DMS 273 (cell line): ENCODE results near the gene SPI1.
"Not testable (repeated sequence)": the region's sequence is repeated elsewhere in the genome, so short reads cannot be mapped to it uniquely, and the experiment has no call there.

ENCODE experiments used
- DNase-seq: peaks from one replicate; lab custom pipeline; 2025; ENCODE audit not compliant: unreplicated experiment; lab: John Stamatoyannopoulos, UW

Gene SPI1

DNA sequence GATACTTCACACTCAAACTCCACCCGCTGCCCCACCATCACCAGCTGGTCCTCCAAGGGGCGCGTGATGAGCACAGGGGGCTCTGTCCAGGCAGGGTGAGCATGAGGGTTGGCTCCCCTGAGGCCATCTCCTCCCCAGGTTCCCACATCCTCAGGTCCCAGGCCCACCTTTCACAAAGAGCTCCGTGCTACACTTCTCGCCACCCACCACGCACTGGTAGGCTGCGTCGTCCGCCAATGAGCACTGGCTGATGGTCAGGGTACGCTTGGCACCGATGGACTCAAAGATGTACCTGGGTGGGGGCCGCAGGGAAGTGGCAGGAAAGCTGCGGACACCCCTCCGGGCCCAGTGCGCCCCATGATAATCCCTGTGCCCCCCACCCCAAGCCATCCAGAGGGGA is 35.5 kb downstream of the SPI1 start:
- no peak for DNase-seq

DNA sequence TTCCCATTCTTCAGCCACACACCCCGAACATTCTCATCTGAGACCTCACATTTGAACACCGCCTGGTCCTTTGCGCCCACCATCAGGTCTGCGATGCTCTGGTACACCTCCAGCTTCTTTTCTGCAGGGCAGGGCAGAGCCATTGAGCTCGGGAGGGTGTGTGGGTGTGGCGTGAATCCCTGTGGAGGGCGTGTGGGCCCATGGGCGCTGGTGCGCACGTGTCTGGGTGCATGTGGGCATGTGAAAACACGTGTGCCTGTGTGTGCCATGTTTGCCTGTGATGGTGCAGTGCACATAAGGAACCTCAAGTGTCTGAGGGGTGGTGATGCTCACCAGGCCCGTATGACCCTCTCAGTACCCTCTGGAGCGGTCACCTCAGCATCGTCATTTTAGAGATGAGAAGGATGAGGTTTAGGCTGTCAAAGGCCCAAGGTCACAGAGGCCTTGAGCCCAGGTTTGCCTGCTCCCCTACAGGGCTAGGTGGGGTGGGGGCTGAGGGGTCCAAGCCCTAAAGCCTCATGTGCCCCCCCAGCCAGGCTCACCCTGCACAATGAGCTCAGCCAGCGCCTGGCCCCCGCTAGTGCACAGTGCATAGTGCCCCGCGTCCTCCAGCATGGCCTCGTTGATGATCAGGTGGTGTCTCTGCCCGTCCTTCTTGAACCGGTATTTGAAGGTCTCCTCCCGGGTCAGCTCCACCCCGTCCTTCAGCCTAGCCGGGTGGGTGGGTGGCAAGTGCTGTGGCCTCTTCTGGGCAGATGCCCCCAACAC is 36.1 kb downstream of the SPI1 start:
- no peak for DNase-seq

DNA sequence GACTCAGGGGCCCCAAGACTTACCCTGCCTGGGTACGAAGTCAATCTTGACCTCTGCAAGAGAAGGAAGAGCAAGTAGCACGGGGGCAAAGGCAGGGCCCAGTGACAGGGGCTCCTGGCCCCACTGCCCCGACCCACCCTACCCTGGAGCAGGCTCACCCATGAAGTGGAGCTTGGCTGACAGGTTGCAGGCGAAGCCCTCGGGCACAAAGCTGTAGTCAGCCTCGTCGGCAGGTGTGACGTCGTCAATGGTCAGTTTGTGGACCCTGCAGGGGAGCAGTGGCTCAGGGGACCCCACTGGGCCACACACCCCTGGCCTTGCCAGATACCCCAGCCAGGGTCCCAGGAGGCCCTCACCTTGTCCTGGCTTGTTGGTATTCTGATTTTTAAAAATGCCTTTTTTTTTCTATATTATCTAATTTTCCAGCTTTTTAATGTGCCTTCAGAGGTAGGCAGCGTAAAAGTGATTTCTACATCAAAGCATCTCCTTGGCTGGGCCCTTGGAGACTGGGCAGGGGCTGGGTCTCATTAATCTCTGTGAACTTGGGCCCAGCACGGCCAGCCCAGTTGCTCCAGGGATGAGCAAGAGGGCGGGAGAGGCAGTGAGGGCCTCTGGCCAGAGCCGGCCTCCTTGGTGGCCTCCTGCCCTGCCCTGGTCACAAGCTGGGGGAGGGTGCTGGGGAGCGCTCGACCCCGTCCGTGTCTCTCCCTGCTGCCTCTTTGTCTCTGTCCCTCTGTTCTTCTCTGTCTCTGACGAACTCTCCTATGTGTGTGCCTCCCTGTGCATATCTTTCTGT is 37.2 kb downstream of the SPI1 start:
- no peak for DNase-seq

DNA sequence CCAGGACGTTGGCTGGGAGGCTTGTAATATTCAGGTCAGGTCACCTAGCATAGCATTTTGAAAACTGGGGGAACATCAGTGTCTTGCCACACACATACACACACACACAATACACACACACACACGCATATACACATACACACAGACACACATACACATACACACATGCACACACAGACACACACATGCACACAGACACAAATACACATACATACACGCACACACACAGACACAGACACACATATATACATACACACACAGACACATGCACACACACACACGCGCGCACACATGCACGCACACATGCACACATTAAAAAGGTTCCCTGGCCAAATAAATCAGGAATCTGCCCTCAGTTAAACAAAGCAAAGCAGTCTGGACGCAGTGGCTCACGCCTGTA is 38.3 kb downstream of the SPI1 start:
- DNase-seq: no peak

DNA sequence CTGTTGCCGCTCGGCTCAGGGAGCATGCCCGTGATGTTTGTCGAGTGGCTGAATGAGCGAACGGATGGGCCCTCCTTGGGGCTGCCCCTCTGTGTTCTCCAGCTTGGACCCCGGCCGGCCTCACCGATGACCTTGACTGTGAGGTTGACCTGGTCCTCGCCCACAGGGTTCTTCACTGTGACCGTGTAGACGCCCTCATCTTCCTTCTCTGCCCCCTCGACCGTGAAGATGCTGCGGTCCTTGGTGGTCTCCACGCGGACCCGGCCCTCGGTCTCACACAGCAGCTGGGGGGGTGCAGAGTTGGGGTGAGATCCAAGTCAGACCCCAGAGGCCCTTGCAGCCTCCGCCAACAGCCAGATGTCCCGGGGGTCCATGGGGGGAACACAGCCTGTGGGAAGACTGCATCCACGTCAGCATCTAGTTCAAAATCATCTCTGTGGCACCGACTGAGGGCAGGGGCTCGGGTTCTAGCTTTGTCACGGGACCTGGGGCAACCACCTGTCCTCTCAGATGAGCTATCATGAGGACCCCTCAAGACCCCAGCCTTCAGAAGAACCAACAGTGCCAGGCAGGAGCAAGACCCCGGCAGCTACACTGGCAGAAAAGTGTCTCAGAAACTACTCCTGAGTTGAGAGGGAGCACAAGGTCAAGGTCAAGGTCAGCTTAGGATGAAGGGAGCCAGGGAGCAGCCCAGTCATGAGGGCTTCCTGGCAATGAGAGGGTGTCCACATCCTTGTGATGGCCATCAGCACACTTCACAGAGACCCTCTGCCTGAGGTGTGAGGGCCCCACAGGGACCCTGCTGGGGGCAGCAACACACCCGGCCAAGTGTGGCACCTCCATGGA is 39.7 kb downstream of the SPI1 start:
- no peak for DNase-seq

DNA sequence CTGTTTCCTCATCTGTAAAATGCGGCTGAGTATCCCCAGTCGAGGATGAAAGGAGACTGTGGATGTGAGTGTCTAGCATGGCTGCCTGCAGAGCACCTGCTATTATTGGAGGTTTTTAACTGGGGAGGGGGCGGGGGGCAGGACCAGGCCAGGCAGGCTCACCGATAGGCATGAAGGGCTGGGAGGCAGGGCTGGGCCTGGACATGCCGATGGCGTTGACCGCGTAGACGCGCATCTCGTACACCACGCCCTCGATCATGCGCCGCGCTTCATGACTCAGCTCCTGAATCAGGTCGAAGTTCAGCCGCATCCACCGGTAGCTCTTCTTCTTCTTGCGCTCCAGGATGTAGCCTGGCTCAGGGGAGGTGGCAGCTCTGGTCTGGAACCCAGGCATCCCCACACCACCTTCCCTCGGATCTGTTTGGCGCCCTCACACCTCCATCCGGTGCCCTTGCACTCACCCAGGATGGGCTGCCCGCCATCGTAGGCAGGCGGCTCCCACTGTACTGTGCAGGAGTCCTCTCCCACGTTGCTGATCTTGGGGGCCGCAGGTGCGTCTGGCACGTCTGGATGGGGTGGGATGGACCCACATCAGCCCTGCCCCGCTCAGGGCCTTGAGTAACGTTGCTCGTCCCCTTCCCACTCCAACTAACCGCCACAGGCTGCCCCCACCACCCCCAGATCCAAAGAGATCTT is 41.0 kb downstream of the SPI1 start:
- no peak for DNase-seq

DNA sequence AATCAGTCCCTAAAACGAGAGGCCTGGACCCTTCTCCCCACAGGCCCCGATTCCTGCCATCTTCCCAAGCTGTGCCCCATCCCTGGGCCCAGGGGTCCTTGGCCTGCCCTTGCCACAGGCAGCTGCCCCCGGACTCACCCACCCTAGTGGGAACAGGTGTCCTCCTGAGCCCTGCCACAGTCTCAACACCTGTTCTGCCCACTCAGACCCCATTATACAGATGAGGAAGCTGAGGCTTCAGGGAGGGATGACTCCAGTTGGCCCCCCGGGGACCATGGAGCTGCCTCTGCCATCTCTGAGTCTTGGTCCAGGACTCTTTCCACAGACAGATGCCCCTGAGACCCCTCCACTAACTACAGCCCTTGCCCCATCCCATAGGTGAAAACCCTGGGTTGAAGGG is 41.8 kb downstream of the SPI1 start:
- no peak for DNase-seq

DNA sequence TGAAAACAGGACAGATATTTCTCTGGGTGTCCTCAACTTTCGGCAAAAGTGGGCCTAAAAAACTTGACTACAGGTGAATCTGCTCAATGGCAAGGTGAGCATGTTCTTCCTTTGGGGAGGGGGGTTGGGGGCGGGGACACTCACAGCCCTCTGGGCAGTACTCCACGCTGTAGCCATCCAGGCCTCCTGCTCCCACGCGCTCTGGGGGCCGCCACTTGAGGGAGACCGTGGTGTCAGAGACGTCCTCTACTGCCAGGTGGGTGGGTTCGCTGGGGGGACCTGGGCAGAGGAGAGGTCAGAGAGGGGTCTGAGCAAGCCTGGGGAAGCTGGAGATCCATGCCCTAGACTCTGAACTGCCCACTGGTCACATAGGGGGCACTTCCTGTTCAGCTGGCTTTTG is 42.6 kb downstream of the SPI1 start:
- no peak for DNase-seq

DNA sequence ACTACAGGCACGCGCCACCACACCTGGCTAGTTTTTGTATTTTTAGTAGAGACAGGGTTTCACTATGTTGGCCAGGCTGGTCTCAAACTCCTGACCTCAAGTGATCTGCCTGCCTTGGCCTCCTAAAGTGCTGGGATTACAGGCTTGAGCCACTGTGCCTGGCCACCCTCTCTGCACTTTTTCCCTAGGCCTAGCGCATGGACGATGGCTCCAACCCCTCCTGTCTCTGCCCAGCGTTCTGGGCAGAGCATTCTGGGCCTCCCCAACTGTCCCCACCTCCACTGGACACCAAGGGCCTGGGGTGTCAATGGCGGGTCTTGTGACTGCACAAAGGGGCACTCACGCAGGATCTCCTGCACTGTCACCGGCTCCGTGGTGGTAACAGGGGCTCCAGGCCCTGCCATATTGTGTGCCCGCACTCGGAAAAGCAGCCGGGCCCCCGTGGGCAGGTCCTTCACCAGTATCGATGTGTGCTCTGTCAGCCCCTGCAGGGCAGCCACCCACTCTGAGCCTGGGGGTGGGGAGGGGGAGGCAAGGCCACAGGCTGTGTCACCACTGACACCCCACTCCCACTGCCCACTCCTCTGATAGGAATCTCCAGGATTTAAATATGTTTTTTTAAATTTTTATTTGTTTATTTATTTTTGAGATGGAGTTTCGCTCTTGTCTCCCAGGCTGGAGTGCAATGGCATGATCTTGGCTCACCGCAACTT is 43.5 kb downstream of the SPI1 start:
- not testable (repeated sequence) for DNase-seq

DNA sequence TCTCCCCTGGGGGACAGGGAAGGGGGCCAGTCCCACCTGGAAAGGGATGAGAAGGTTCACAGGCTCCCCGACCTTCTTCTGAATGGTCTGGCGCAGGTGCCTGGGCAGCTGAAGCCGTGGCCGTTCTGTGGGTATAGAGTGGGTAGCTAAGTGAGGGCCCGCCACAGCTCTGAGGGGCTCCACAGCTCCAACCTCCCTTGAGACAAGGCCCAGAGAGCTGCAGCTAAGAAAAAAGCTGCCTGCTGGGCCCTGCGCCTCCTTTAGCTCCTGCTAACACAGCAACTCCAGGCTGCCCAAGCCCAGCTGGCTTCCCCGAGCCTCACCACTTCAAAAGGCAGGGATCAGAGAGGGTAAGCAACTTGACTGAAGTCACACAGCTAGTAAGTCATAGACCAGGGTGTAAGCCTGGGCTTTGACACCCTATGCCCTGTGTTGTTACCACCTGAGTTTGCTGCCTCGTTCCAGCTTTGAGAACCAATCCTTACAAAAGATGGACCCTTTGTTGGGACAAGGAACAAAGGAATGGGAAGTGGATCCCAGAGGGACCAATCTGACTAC is 44.4 kb downstream of the SPI1 start:
- no peak for DNase-seq

DNA sequence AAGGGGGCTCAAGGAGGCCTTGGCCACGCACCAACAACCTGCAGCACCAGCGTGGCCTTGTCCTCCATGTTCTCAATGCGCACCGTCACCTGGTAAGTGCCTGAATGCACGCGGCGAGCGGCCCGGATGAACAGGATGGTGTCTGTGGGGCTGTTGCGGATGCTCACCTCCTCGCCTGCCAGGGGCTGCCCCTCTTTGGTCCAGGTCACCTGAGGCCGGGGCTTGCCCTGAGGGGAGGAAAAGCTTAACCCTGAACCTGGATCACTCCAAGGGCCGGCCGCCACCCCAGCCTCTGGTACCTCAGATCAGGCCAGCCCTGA is 44.9 kb downstream of the SPI1 start:
- DNase-seq: no peak

DNA sequence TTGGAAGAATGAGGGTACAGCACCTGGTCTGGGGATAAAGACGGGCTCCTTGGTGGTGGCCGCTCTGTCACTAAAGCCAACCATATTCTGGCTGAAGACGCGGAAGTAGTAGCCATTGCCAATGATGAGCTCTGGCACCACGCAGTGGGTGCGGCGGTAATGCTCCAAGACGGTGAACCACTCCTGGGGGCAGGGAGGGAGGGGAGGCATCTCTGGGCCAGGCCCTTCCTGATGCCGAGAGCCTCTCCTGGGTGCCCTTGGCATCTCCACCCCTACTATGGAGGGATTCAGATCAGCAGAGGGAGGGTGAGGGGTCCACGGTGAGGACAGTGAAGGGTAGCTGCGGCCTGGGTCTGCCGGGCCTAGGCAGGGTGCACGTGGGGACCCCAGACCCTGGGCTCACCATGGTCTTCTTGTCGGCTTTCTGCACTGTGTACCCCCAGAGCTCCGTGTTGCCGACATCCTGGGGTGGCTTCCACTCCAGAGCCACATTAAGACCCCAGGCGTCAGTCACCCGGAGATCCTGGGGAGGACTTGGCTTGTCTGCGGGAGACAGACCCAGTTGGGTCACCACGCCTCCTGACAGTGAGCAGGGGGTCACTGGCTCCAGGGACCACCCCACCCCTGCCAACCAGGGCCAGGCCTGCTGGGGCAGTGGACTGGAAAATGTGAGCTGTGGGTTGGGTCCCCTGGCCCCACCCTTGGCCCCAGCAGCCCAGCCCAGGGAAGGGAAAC is 45.4 kb downstream of the SPI1 start:
- DNase-seq: no peak

DNA sequence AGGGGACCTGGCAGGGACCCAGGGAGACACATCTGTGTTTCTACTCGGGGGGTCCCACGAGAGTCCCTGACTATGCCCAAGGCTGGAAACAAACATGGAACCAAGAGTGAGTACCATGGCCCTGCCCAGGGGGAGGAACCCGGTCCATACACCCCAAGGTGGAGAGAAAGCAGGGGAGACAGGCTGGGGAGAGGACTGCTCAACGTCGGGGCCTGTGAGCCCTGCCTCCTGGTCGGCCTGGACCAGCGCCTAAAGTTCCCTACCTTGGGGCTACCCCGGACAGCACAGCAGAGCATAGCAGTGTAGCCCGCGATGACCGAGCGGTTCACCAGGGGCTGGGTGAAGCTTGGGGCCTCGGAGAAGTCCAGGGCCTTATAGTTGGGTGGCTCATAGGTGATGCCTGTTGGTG is 46.0 kb downstream of the SPI1 start:
- no peak for DNase-seq

DNA sequence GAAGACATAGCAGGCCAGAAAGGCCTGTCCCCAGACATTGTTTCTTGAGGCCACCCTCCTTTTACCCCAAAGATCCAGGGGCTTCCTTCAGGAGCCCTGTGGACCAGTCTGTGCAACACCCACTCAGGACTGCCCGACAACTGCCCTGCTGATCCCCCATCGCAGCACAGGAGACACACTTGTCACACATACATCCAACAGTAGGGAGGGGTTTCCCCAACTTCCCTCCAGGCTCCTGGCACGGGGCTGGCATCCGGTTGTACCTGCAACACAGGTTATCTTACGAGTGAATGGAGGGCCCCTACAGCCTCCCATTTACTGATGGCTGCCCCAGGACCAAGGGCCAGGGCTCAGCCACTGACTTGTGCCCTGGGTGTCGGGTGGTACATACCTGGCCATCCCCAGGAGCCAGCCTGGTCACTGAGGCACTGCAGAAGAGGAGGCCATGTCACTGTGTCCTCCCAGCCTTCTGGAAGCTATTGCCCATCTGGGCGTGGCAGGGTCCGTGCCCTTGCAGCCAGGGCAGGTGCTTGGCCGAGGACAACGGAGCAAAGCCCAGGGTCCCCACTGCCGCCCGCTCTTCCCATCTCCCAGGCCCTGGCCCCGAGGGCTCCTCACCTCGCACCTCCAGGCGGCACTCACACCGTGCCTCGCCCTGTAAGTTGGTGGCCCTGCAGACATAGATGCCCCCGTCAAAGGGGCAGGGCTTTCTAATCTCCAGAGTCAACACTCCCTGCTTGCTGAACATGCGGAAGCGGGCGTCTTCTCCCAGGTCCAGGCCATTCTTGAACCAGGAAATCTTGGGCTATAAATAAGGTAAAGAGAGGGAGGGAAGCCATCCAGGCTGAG is 46.7 kb downstream of the SPI1 start:
- no peak for DNase-seq

DNA sequence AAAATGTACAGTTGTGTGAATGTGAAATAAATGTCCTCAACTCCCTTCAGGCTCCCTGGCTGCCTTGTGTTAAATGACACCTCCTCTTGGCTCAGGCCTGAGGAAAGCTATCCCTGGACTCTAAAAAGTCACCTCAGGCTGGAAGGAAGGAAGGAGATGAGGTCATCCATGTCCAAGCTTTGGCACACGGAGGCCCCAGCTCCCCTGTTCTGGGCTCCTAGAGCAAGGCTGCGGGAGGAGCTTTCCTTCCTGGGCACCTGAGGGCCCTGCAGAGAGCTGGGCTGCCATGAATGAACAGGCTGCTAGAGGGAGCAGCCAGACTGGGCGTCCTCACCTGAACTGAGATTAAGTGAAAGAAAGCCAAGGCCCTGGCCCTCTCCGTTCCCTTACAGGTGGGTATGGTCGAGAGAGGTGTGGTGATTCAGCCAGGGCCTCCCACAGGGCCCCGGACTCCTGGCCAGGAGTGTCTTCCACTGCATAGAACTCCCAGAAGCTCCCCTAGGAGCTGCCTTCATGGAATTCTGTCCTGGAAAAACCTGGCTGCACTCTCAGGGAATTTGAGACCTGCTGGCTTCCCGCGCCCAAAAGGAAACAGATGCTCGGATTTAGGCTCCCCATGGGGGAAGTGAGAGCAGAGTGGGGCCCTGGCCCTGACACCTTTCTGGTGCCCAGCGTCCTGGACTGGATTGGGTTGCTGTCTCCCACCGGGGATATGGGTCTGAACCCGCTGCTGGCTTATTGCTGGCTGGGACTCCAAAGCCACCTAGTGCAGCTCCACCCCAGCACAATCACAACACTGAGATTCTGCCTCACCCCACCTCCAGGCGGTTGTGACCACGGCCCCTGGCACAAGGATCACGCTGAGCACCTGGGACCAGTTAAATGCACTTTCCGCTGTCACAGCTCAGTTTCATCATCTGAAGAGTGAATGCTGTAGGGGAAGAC is 48.1 kb downstream of the SPI1 start:
- DNase-seq: peak; percentile 64

DNA sequence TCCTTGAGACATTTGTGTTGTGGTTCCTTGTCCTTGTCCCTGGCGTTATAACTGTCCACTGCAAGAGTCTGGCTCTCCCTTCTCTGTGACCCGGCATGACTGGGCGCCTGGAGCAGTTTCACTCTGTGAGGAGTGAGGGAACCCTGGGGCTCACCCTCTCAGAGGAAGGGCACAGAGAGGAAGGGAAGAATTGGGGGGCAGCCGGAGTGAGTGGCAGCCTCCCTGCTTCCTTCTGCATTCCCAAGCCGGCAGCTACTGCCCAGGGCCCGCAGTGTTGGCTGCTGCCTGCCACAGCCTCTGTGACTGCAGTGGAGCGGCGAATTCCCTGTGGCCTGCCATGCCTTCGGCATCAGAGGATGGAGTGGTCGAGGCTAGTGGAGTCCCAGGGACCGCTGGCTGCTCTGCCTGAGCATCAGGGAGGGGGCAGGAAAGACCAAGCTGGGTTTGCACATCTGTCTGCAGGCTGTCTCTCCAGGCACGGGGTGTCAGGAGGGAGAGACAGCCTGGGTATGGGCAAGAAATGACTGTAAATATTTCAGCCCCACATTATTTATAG is 48.8 kb downstream of the SPI1 start:
- DNase-seq: peak; percentile 36
